MM.1S (cell line): ENCODE measurements around the gene STK32B.

Source experiments
- DNase-seq: peaks from one replicate; pipeline ENCODE4 v3.0.0-alpha.2; 2015
- H2AFZ ChIP-seq: fragments of 300-600 bp; sonication (generic); 2 replicates; pipeline ENCODE4 v1.6.0; 2016; ENCODE audit warnings: antibody characterized with exemption, low read length
- H3F3A ChIP-seq: fragments of 300-600 bp; sonication (generic); 2 replicates; pipeline ENCODE4 v1.6.1; 2016; ENCODE audit warnings: mild to moderate bottlenecking, antibody characterized with exemption, low read length, moderate library complexity, mixed read lengths; ENCODE audit not compliant: insufficient read depth
- H3K27ac ChIP-seq: fragments of 300-600 bp; sonication (generic); 2 replicates; pipeline ENCODE4 v1.5.1; 2016; ENCODE audit warnings: mild to moderate bottlenecking, low read length
- H3K27me3 ChIP-seq: fragments of 300-600 bp; sonication (generic); replicated peaks from 2 replicates; pipeline ENCODE4 v1.6.0; 2016; ENCODE audit warnings: low read length; ENCODE audit not compliant: insufficient read depth
- H3K36me3 ChIP-seq: fragments of 300-600 bp; sonication (generic); replicated peaks from 2 replicates; pipeline ENCODE4 v1.6.1; 2016; ENCODE audit warnings: mild to moderate bottlenecking, low read length, mixed read lengths; ENCODE audit not compliant: insufficient read depth
- H3K4me1 ChIP-seq: fragments of 300-600 bp; sonication (generic); 2 replicates; pipeline ENCODE4 v1.6.1; 2016; ENCODE audit warnings: low read length, mixed read lengths
- H3K4me2 ChIP-seq: fragments of 300-600 bp; sonication (generic); 2 replicates; pipeline ENCODE4 v1.6.0; 2016; ENCODE audit warnings: low read depth, low read length
- H3K4me3 ChIP-seq: fragments of 300-600 bp; sonication (generic); 2 replicates; pipeline ENCODE4 v1.5.1; 2016; ENCODE audit warnings: low read length, mixed read lengths
- H3K79me2 ChIP-seq: fragments of 300-600 bp; sonication (generic); 2 replicates; pipeline ENCODE4 v1.6.1; 2016; ENCODE audit warnings: mixed run types, low read length, mixed read lengths
- H3K9ac ChIP-seq: fragments of 300-600 bp; sonication (generic); 2 replicates; pipeline ENCODE4 v1.6.1; 2016; ENCODE audit warnings: low read length, mixed read lengths
- H3K9me2 ChIP-seq: fragments of 300-600 bp; sonication (generic); replicated peaks from 2 replicates; pipeline ENCODE4 v1.6.1; 2016; ENCODE audit warnings: mild to moderate bottlenecking, low read length, mixed read lengths; ENCODE audit not compliant: insufficient read depth
- H3K9me3 ChIP-seq: fragments of 300-600 bp; sonication (generic); replicated peaks from 2 replicates; pipeline ENCODE4 v1.6.1; 2016; ENCODE audit warnings: mild to moderate bottlenecking, low read length, mixed read lengths; ENCODE audit not compliant: insufficient read depth
- H4K20me1 ChIP-seq: fragments of 300-600 bp; sonication (generic); 2 replicates; pipeline ENCODE4 v1.6.1; 2016; ENCODE audit warnings: mild to moderate bottlenecking, low read length, moderate library complexity, mixed read lengths; ENCODE audit not compliant: insufficient read depth
- EZH2 ChIP-seq: fragments of 300-600 bp; sonication (generic); optimal IDR thresholded peaks from 2 replicates; pipeline ENCODE3; 2017; ENCODE audit warnings: low read depth, mild to moderate bottlenecking, antibody characterized with exemption, low read length, mixed read lengths
- EZH2phosphoT487 ChIP-seq: fragments of 300-600 bp; sonication (generic); IDR thresholded peaks from 2 replicates; pipeline ENCODE4 v1.6.1; 2018; ENCODE audit warnings: antibody characterized with exemption, low read length
- TF ChIP-seq, protein P1 (sequence below): fragments of 300-600 bp; sonication (generic); IDR thresholded peaks from 2 replicates; pipeline ENCODE4 v1.5.1; 2016; ENCODE audit warnings: antibody characterized with exemption, low read length, mixed read lengths

The STK32B gene

DNA sequence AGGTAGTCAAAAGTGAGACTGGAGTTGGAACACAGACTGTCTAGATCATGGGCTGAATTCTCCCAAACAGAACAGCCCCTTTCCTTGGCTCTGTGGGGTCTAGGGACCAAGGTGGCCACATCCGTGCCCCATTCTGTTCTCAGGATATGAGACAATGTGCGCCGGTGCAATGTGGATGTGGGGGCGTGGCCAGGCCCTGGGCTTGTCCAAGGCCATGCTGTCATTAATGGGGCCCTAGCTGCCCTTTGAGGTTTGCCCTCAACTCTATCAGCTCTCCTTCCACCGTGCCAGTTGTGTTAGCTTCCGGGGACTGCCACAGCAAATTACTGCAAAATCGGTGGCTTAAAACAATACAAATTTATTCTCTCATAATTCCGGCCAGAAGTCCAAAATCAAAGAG, 344.5 kb downstream of the STK32B start:
- Histone ChIP-seq H3K4me3 (no peak overlapping the region), H3K9me2 (no peaks in the 10 kb centered on the region), H2AFZ (no peak overlapping the region), H3F3A (no peaks in the 10 kb centered on the region), H3K4me1 (no peaks in the 10 kb centered on the region), H4K20me1 (no peaks in the 10 kb centered on the region), H3K79me2 (no peaks in the 10 kb centered on the region), H3K27ac (no peak overlapping the region), H3K4me2 (no peak overlapping the region), H3K36me3 (no peaks in the 10 kb centered on the region), H3K9ac (no peak overlapping the region), H3K9me3 (no peaks in the 10 kb centered on the region), H3K27me3 (no peaks in the 10 kb centered on the region)
- TF ChIP-seq, protein P1, sequence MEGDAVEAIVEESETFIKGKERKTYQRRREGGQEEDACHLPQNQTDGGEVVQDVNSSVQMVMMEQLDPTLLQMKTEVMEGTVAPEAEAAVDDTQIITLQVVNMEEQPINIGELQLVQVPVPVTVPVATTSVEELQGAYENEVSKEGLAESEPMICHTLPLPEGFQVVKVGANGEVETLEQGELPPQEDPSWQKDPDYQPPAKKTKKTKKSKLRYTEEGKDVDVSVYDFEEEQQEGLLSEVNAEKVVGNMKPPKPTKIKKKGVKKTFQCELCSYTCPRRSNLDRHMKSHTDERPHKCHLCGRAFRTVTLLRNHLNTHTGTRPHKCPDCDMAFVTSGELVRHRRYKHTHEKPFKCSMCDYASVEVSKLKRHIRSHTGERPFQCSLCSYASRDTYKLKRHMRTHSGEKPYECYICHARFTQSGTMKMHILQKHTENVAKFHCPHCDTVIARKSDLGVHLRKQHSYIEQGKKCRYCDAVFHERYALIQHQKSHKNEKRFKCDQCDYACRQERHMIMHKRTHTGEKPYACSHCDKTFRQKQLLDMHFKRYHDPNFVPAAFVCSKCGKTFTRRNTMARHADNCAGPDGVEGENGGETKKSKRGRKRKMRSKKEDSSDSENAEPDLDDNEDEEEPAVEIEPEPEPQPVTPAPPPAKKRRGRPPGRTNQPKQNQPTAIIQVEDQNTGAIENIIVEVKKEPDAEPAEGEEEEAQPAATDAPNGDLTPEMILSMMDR, result no peak
- no peak for TF ChIP-seq EZH2phosphoT487
- no peak for TF ChIP-seq EZH2
- DNase-seq, result no peak

DNA sequence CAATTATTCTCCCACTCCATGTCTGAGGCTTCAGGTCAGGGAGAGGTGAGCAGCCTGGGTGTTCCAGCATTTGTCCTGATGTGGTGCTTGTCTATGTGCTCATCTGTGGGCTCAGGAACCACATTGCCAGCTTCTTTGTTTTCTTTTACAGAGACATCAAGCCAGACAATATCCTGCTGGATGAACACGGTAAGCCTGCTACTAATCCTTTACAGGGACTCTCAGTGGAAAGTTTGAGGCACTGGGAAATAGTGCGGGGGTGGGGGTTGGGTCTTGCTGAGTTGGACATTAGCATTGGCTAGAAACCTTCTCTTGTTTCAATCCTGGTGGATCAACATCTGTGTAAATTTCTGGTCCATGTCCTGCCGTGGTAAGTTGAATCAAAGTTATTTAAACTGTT, 346.8 kb downstream of the STK32B start:
- Histone ChIP-seq H3K27ac (no peak overlapping the region), H3F3A (no peaks in the 10 kb centered on the region)

DNA sequence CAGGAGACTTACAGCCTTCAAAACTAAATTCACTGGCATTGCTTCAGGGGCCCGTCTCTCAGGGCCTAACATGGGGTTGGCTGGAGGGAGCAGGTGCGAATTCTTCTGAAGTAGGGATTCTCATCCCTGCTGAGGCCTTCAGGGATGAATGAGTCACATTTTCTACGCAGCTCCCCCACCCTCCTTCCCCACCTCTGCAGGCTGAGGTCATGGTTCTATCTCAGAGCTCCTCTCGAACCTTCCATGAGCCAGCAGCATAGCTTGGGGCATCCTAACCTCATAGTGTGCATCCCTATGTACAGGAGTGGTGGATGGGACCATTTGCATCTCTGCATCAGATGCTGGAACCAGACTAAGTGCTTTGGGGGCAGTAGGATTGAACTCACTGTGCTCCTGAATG, 347.8 kb downstream of the STK32B start:
- H3K4me2 ChIP-seq, result no peak overlapping the region
- TF ChIP-seq EZH2phosphoT487, result no peak
- TF ChIP-seq, protein P1, result no peak
- no peak for TF ChIP-seq EZH2
- H3K9me2 ChIP-seq, result no peaks in the 10 kb centered on the region
- H3K27ac ChIP-seq, result no peak overlapping the region
- no peaks in the 10 kb centered on the region for H3K79me2 ChIP-seq
- no peaks in the 10 kb centered on the region for H3K36me3 ChIP-seq
- no peaks in the 10 kb centered on the region for H3K4me1 ChIP-seq
- H3F3A ChIP-seq, result no peaks in the 10 kb centered on the region
- no peaks in the 10 kb centered on the region for H4K20me1 ChIP-seq
- H3K4me3 ChIP-seq, result no peak overlapping the region
- H3K9ac ChIP-seq, result no peak overlapping the region
- H3K27me3 ChIP-seq, result no peaks in the 10 kb centered on the region
- no peak for DNase-seq
- no peaks in the 10 kb centered on the region for H3K9me3 ChIP-seq
- no peak overlapping the region for H2AFZ ChIP-seq

More for the DNA sequence above, 346.8 kb downstream of the STK32B start:
- no peak overlapping the region for H2AFZ ChIP-seq
- H4K20me1 ChIP-seq, result no peaks in the 10 kb centered on the region
- no peak overlapping the region for H3K9ac ChIP-seq
- no peak for DNase-seq
- H3K79me2 ChIP-seq, result no peaks in the 10 kb centered on the region
- no peaks in the 10 kb centered on the region for H3K4me1 ChIP-seq
- no peaks in the 10 kb centered on the region for H3K27me3 ChIP-seq
- H3K4me2 ChIP-seq, result no peak overlapping the region
- no peak overlapping the region for H3K4me3 ChIP-seq
- no peaks in the 10 kb centered on the region for H3K9me2 ChIP-seq
- H3K9me3 ChIP-seq, result no peaks in the 10 kb centered on the region
- H3K36me3 ChIP-seq, result no peaks in the 10 kb centered on the region
- TF ChIP-seq EZH2phosphoT487, result no peak
- TF ChIP-seq EZH2, result no peak
- TF ChIP-seq, protein P1, result no peak
